HepG2 (cell line): Measurements from ENCODE around the gene TRIM31. TPM values are rescaled to one million over a fixed set of nuclear protein-coding genes. Genes with fewer than 3 reads are reported as not detected.

ENCODE experiments used
- ELF4 ChIP-seq: sonication (generic); formaldehyde crosslinking; IDR thresholded peaks from 2 replicates; pipeline ENCODE4 v1.5.0; 2020; ENCODE audit warnings: missing genetic modification reagents, mild to moderate bottlenecking, moderate library complexity, borderline replicate concordance
- FOXK1 ChIP-seq: sonication (generic); formaldehyde crosslinking; IDR thresholded peaks from 2 replicates; pipeline ENCODE4 v1.4.0; 2020; ENCODE audit warnings: low read depth, missing genetic modification reagents, borderline replicate concordance
- HNF4A ChIP-seq: sonication (generic); formaldehyde crosslinking; IDR thresholded peaks from 2 replicates; pipeline ENCODE4 v1.4.0; 2020; ENCODE audit warnings: missing genetic modification reagents
- KDM4B ChIP-seq: sonication (generic); formaldehyde crosslinking; IDR thresholded peaks from 2 replicates; pipeline ENCODE4 v1.4.0; 2020; ENCODE audit warnings: missing genetic modification reagents
- NFE2 ChIP-seq: sonication (generic); formaldehyde crosslinking; IDR thresholded peaks from 2 replicates; pipeline ENCODE4 v1.4.0; 2020; ENCODE audit warnings: missing genetic modification reagents
- SALL1 ChIP-seq: sonication (generic); formaldehyde crosslinking; IDR thresholded peaks from 2 replicates; pipeline ENCODE4 v1.8.0; 2022; ENCODE audit warnings: mild to moderate bottlenecking, missing genetic modification reagents
- WIZ ChIP-seq: sonication (generic); formaldehyde crosslinking; IDR thresholded peaks from 2 replicates; pipeline ENCODE4 v1.5.1; 2020; ENCODE audit warnings: mild to moderate bottlenecking, missing genetic modification reagents
- ZNF143 ChIP-seq: sonication (generic); formaldehyde crosslinking; IDR thresholded peaks from 2 replicates; pipeline ENCODE4 v1.4.0; 2020; ENCODE audit warnings: missing genetic modification reagents
- ZNF230 ChIP-seq: sonication (generic); formaldehyde crosslinking; IDR thresholded peaks from 2 replicates; pipeline ENCODE4 v1.4.0; 2020; ENCODE audit warnings: mild to moderate bottlenecking, missing genetic modification reagents
- ZNF543 ChIP-seq: sonication (generic); formaldehyde crosslinking; IDR thresholded peaks from 2 replicates; pipeline ENCODE4 v1.4.0; 2020; ENCODE audit warnings: mild to moderate bottlenecking, missing genetic modification reagents
- ZNF605 ChIP-seq: sonication (generic); formaldehyde crosslinking; IDR thresholded peaks from 2 replicates; pipeline ENCODE4 v1.8.0; 2022; ENCODE audit warnings: mild to moderate bottlenecking, missing genetic modification reagents
- ZNF780A ChIP-seq: sonication (generic); formaldehyde crosslinking; IDR thresholded peaks from 2 replicates; pipeline ENCODE4 v1.8.0; 2022; ENCODE audit warnings: mild to moderate bottlenecking, missing genetic modification reagents, moderate library complexity
- ZNF816 ChIP-seq: sonication (generic); formaldehyde crosslinking; IDR thresholded peaks from 2 replicates; pipeline ENCODE4 v1.8.0; 2022; ENCODE audit warnings: missing genetic modification reagents, mild to moderate bottlenecking, borderline replicate concordance
- polyA plus RNA-seq, 8 experiments: library from polyadenylated mRNA; depleted of rRNA in 3 of 8; stranded (reverse) in 7 of 8; unstranded in 1 of 8; fragments of >200 nt; fragmentation: Illumina TruSeq in 4 of 8; extraction: Trizol in 4 of 8; gene quantifications; 2 replicates each; pipeline versions ENCODE4 v1.2.1 to v1.2.3, GENCODE V29; 2011 to 2016; ENCODE audit warnings: low read depth in 4 of 8, missing spikeins in 1 of 8, mixed read lengths in 1 of 8; ENCODE audit not compliant: insufficient read depth in 1 of 8
- total RNA-seq, 5 experiments: library from RNA; depleted of rRNA; stranded (reverse); fragments of >200 nt; fragmentation: Illumina TruSeq; extraction: Trizol; gene quantifications; 2 replicates each; pipeline ENCODE4 v1.2.3, GENCODE V29; 2016; ENCODE audit warnings: low read depth in 1 of 5
- TF ChIP-seq, protein P1 (sequence below): sonication (generic); formaldehyde crosslinking; IDR thresholded peaks from 2 replicates; pipeline ENCODE4 v1.4.0; 2020; ENCODE audit warnings: missing genetic modification reagents
- TF ChIP-seq, protein P2 (sequence below): sonication (generic); formaldehyde crosslinking; IDR thresholded peaks from 2 replicates; pipeline ENCODE4 v1.9.0; 2021; ENCODE audit warnings: missing genetic modification reagents, borderline replicate concordance
- TF ChIP-seq, protein P3 (sequence below): sonication (generic); formaldehyde crosslinking; IDR thresholded peaks from 2 replicates; pipeline ENCODE4 v1.5.1; 2020; ENCODE audit warnings: missing genetic modification reagents, mild to moderate bottlenecking, borderline replicate concordance
- TF ChIP-seq, protein P4 (sequence below): sonication (generic); formaldehyde crosslinking; IDR thresholded peaks from 2 replicates; pipeline ENCODE4 v1.4.0; 2020; ENCODE audit warnings: mild to moderate bottlenecking, missing genetic modification reagents
- TF ChIP-seq, protein P5 (sequence below): sonication (generic); formaldehyde crosslinking; IDR thresholded peaks from 2 replicates; pipeline ENCODE4 v1.4.0; 2020; ENCODE audit warnings: mild to moderate bottlenecking, missing genetic modification reagents
- TF ChIP-seq, protein P6 (sequence below): sonication (generic); formaldehyde crosslinking; IDR thresholded peaks from 2 replicates; pipeline ENCODE4 v1.4.0; 2020; ENCODE audit warnings: missing genetic modification reagents

TRIM31 gene
- total and polyA plus RNA-seq, 2 of the 13 experiments (the other 11 are each of a cell fraction or from before 2014, with no cell fraction given): 0.13 to 0.51 TPM

DNA sequence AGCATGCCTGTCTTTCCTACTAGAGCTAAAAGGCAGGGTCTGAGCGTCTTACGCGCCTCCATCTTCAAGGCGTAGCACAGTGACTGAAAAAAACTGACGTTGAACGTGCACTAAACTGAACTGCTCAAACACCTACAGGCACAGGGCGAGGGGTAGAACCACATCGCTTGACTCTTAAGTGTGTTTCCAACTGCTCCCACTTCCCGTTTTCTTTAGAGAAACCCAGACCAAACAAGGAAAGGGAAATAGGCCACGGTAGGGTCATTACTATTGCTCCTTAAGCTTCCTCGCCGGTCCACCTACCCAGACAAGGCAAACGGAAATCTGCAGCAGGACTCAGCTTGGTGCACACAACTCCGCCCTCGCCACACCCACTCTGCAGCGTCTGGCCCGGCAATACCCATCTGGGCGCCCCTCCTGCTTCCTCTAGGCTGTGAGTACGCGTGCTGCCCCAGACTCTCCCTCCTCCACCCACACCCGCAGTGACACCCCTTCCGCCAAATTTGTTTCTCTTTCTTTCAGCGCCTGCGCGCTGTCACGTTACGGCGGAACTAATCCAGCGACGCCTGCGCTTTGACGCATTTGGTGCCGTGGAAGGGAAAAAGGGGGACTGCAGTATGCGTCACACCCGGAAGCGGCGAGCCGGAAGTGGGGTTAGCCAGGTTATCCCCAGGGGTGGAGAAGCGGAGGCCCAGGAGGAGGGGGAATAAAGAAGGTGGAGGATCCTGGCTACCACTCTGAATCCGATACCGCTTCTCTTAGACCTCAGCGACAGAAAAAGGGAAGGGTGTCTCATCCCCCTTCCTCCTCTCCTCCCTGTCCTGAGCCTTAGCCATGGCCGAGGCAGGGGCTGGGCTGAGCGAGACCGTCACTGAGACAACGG, 46.1 kb downstream of the TRIM31 start, which contains the start of gene PPP1R11 (continued):
- TF ChIP-seq, protein P1, sequence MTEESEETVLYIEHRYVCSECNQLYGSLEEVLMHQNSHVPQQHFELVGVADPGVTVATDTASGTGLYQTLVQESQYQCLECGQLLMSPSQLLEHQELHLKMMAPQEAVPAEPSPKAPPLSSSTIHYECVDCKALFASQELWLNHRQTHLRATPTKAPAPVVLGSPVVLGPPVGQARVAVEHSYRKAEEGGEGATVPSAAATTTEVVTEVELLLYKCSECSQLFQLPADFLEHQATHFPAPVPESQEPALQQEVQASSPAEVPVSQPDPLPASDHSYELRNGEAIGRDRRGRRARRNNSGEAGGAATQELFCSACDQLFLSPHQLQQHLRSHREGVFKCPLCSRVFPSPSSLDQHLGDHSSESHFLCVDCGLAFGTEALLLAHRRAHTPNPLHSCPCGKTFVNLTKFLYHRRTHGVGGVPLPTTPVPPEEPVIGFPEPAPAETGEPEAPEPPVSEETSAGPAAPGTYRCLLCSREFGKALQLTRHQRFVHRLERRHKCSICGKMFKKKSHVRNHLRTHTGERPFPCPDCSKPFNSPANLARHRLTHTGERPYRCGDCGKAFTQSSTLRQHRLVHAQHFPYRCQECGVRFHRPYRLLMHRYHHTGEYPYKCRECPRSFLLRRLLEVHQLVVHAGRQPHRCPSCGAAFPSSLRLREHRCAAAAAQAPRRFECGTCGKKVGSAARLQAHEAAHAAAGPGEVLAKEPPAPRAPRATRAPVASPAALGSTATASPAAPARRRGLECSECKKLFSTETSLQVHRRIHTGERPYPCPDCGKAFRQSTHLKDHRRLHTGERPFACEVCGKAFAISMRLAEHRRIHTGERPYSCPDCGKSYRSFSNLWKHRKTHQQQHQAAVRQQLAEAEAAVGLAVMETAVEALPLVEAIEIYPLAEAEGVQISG (CRISPR knock-in tag): peak; percentile 98
- TF ChIP-seq ZNF780A: no peak
- TF ChIP-seq, protein P2, sequence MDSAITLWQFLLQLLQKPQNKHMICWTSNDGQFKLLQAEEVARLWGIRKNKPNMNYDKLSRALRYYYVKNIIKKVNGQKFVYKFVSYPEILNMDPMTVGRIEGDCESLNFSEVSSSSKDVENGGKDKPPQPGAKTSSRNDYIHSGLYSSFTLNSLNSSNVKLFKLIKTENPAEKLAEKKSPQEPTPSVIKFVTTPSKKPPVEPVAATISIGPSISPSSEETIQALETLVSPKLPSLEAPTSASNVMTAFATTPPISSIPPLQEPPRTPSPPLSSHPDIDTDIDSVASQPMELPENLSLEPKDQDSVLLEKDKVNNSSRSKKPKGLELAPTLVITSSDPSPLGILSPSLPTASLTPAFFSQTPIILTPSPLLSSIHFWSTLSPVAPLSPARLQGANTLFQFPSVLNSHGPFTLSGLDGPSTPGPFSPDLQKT (CRISPR knock-in tag): 0 out of 2 replicates have a peak, but pooled peaks have one; percentile 52
- TF ChIP-seq, protein P3, sequence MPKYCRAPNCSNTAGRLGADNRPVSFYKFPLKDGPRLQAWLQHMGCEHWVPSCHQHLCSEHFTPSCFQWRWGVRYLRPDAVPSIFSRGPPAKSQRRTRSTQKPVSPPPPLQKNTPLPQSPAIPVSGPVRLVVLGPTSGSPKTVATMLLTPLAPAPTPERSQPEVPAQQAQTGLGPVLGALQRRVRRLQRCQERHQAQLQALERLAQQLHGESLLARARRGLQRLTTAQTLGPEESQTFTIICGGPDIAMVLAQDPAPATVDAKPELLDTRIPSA (CRISPR knock-in tag): no peak
- peak; percentile 77; the same call in 1 of the 2 replicates for TF ChIP-seq ZNF543 (CRISPR knock-in tag)
- TF ChIP-seq ZNF143: no peak
- TF ChIP-seq, protein P4, sequence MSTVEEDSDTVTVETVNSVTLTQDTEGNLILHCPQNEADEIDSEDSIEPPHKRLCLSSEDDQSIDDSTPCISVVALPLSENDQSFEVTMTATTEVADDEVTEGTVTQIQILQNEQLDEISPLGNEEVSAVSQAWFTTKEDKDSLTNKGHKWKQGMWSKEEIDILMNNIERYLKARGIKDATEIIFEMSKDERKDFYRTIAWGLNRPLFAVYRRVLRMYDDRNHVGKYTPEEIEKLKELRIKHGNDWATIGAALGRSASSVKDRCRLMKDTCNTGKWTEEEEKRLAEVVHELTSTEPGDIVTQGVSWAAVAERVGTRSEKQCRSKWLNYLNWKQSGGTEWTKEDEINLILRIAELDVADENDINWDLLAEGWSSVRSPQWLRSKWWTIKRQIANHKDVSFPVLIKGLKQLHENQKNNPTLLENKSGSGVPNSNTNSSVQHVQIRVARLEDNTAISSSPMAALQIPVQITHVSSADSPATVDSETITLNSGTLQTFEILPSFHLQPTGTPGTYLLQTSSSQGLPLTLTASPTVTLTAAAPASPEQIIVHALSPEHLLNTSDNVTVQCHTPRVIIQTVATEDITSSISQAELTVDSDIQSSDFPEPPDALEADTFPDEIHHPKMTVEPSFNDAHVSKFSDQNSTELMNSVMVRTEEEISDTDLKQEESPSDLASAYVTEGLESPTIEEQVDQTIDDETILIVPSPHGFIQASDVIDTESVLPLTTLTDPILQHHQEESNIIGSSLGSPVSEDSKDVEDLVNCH (CRISPR knock-in tag): no peak
- TF ChIP-seq SALL1 (CRISPR knock-in tag): peak; percentile 96
- TF ChIP-seq, protein P5, sequence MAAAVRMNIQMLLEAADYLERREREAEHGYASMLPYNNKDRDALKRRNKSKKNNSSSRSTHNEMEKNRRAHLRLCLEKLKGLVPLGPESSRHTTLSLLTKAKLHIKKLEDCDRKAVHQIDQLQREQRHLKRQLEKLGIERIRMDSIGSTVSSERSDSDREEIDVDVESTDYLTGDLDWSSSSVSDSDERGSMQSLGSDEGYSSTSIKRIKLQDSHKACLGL: no peak
- TF ChIP-seq WIZ: no peak; the same call in 1 of the 2 replicates
- TF ChIP-seq HNF4A (CRISPR knock-in tag): peak; percentile 4; the same call in 1 of the 2 replicates
- TF ChIP-seq NFE2 (CRISPR knock-in tag): no peak
- peak; percentile 67; the same call in 1 of the 2 replicates for TF ChIP-seq KDM4B (CRISPR knock-in tag)
- peak; percentile 91 for TF ChIP-seq ZNF605 (CRISPR knock-in tag)
- no peak for TF ChIP-seq ZNF230 (CRISPR knock-in tag)
- TF ChIP-seq ELF4 (CRISPR knock-in tag): peak; percentile 100
- no peak for TF ChIP-seq ZNF816 (CRISPR knock-in tag)
- TF ChIP-seq FOXK1 (CRISPR knock-in tag): peak; percentile 95
- TF ChIP-seq, protein P6, sequence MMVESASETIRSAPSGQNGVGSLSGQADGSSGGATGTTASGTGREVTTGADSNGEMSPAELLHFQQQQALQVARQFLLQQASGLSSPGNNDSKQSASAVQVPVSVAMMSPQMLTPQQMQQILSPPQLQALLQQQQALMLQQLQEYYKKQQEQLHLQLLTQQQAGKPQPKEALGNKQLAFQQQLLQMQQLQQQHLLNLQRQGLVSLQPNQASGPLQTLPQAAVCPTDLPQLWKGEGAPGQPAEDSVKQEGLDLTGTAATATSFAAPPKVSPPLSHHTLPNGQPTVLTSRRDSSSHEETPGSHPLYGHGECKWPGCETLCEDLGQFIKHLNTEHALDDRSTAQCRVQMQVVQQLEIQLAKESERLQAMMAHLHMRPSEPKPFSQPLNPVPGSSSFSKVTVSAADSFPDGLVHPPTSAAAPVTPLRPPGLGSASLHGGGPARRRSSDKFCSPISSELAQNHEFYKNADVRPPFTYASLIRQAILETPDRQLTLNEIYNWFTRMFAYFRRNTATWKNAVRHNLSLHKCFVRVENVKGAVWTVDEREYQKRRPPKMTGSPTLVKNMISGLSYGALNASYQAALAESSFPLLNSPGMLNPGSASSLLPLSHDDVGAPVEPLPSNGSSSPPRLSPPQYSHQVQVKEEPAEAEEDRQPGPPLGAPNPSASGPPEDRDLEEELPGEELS (CRISPR knock-in tag): peak; percentile 77; the same call in 1 of the 2 replicates
